ENCODE measurements around the gene CCL19.
A peak's percentile ranks its signal among the peaks of the same experiment; 100 is the strongest.

The CCL19 gene

DNA sequence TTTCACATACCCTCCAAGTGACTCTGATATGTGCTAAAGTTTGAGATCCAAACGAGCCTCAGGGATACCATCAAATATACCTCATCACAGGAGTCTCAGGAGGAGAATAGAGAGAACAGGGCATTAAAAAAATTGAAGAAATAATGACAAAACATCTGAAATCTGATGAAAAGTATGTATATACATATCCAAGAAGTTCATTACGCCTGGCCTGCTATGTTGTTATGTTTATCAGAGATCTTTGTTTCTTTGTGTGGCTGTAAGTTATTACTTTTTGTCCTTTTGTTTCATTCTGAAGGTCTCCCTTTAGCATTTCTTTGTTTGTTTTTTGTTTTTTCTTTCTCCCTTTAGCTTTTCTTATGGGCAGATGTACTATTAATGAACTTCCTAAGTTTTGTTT is 2.5 kb upstream of the CCL19 start:
- DNase-seq = no peak

DNA sequence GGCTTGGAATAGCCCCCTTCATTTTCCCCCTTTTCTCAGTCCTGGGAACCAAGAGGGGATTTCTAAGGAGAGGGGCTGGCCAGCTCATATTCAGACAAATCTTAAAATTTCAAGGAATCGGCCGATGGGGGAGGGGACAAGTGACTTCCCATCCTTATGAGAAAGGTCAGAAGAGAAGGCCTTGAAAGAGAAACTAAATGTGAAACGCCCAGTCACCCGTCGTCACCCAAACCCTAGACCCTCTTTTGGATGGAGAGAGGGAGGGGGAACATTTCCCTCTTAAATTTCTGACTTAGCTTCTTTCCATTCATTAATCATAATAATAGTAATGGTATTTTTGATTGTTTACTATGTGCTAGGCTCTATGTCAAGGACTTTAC is 850 bp upstream of the CCL19 start:
- no peak for DNase-seq

DNA sequence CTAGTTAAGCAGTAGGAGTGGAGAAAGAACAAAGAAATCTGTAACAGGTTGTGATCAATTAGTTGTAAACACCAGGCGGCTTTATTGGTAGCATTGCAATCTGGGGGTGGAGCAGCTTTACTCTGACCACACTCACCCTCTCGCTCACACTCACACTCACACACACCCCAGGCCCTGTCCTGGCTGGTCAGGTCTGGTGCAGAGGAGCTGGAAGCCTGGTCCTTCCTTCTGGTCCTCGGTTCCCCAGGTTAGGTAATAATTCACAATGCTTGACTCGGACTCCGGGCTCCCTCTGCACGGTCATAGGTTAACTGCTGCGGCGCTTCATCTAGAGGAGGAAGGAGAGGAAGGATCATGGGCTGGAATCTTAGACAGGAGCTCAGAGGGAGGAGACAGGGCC is 1.6 kb downstream of the CCL19 start:
- DNase-seq = no peak

DNA sequence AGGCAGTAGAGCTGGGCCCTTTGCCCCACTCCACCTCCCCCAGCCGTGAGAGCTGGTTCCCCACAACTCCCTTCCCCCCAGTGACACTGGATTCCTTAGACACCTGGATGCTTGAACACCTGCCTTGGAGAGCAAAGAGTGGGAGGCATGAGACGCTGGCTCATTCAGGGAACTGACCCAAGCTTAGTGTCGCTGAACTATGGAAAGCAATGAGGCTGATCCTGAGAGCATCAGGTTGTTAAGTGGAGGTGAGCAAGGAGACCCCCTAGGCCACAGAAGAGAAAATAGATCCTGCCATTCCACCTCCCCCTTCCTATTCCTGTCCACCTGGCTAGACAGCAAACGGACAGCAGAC is 2.0 kb downstream of the CCL19 start:
- DNase-seq = no peak

DNA sequence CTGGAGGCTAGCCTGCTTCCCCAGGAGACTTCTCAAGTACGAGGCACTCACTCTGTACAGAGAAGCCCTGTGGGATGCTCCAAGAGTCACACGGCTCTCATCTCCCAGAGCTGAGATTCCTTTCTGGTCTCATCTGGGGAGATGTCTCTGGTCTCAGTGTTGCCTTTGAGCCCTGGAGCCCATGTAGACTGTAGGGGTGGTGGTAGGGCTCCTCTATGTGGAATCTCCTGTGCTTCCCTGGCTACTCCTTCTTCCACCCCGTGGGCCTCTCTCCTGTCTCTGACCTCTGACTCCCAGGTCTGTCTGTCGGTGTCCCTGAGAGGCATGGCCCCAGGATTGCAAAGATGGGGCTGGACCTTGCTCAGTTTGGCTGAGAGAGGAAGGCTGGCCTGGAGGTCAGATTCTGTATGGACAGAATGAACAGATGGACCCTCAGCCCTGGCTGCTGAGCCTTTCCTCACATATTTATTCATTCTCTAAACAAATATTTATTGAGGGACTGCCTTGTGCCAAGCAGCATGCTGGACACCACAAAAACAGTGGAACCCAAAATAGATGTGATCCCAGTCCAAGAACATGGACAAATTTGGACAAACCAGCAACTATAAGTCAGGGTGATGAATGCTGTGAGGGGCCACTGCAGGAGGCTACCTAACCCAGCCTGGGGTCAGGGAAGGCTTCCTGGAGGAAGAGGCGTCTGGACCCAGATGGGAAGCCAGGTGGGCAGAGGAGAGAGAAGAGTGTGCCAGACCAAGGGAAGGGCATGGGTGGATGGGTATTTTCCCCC is 2.6 kb downstream of the CCL19 start:
- no peak for DNase-seq

DNA sequence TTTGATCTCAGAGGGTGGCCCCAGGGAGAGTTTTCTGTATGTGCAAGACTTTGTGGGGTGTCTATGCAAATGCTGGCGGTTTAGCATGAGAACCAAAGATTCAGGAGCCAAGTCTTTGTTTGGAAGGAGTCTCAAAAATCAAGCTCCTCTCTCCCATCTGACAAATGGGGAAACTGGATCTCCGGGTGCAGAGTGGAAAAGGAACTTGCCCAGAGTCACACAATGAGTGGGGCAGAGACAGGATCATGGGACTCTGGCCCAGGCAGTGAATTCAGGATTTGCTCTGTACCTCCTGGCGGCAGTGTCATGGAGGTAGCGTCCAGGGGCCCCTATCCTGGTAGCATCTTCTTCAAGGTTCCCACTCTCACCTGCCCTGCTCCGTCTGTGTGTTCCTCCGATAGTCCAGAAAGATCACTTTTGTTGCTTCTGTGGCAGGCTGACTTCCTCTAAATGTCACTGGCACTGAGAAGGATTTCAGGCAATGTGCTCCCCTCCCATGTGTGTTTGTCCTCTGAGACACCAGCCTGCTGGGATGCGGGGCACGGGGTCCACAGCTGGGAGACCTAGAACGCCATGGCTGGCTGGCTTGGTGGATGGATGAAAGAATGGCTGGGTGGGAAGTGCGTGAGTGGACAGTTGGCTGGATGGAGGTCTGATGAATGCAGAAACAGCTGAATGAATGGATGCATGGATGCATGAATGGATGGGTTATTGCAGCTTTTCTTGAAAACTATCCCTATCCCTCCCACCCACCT is 3.6 kb downstream of the CCL19 start:
- no peak for DNase-seq

DNA sequence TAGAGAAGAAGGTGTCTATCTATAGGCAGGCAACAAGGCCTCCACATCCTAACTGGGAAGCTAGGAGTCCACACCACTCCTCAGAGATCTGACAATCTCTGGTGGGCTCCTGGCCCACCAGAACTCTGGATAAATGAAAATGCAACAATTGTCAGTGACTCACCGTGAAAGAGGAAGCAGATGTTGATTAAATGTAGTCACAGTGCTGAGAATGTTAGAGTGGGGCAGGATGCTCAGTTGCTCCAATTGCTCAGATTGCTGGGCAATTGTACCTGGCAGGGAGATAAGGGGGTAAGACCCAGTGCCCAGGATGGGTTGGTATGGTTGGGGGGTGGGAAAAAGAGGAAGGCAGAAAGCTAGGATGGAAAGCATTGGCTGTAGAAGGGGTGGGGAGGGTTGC is 4.3 kb downstream of the CCL19 start:
- DNase-seq = no peak

DNA sequence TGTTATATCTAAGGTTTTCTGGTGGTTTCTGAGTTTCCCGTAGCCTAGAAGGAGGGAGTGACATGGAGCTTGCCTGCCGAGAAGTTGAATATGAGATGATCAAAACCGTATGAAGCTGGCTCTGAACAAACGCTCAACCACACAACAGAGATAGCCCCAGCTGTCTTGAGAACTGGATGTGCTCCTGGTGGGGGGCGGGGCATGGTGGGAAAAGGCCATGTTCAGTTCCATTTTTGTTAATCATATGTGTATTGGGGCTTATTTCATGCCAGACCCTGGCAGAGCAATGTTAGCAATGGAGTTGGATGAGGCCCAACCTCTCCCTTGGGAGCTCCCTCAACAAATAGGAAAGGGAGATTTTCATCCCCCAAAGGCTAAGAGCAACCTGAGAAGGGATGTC is 4.8 kb downstream of the CCL19 start:
- DNase-seq = no peak

DNA sequence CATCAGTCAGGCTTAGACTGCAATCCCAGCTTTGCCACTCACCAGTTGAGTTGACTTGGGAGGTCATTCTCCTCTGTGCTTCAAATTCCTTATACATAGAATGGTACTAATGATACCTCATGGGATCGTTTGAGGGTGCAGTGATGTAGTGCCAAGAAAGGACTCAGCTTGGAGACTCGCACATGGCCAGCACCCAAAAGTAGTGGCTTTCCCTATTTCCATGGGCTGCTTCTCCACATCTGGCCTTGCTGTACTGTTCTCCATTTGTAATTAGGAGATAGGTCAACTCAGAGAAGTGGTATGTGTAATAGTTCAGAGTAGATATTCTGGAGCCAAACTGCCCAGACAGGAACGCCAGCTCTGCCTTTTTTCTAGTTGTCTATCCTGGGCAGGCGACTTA is 5.5 kb downstream of the CCL19 start:
- DNase-seq = no peak

DNA sequence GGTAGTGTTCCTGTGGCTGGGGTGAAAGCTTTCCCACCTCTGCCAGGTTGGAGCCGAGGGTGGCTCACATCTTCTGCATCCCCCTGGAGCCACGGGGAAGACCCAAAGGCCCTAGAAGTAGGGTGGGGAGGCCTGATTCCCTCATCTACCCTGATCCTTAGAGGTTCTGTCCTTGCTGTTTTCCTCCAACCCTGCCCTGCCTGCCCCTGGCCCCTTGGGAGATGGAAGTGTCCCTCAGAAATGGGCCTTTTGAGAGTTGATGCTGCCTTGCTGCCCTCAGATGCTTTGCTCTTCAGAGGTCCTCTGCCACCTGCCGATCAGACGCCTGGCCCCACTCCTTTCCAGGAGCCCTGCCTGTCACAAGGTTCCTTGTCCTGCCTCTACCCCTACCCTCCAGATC is 6.3 kb downstream of the CCL19 start:
- DNase-seq = no peak

DNA sequence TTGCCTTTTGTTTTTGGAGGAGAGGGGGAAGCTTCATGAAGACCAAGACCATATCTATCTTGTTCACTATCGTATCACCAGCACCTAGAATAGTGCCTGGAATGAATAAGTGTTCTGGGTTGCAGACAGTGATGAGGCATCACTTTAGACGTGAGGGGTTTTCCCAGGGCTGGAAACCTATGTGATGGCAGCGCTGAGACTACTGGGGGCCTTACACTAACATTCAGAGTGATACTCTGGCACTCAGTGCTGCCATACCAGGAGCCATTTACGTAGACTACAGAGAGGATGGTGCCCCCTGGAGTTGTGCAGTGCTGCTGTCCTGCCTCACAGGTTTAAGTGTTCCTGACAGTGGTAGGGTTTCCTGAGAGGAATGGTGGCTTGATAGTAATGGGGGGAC is 6.9 kb downstream of the CCL19 start:
- DNase-seq = no peak

DNA sequence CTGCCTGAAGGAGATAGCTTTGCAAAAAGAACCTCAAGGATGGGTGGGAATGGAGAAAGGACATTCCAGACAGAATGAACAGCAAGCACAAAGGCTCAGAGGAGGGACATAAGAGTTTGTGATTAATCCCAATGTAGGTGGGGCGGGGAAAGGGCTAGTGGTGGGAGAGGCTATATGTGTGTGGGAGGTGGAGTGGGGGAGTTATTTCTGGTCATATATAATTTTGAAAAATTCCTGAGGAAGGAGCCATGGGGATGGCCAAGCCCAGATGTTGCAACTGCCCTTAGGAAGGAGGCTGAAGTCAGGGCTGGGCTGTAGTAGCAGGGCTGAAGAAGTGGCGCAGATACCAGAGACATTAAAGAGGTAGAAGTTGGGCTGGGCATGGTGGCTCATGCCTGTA is 15.2 kb downstream of the CCL19 start:
- no peak for DNase-seq

DNA sequence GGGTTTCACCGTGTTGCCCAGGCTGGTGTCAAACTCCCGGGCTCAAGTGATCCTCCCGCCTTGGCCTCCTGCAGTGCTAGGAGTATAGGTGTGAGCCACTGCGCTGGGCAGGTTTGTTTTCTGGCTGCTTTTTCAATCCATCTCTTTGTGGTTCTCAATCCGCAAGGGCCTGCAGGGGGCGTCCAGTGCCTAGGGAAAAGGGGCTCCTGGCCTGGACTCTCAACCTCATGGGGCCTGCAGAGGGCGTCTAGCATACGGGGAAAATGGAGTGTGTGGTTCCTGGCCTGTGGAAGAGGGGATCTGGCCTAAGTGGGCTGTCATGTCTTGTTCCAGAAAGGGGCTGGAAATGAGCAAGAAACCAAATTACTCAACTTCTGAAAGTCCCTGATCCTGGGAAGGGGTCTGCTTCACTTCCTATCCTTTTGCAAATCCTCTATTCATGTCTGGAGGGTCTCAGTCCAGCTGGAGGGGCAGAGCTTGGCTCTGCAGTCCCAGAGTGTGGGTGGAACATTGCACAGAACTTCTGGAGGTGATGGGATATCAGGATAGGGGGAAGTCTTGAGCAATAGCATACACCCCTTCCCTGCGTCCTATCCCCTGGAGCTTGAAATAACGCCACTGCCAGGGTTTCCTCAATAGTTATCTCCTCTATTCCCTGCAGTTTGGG is 15.9 kb downstream of the CCL19 start:
- DNase-seq = peak; percentile 83

DNA sequence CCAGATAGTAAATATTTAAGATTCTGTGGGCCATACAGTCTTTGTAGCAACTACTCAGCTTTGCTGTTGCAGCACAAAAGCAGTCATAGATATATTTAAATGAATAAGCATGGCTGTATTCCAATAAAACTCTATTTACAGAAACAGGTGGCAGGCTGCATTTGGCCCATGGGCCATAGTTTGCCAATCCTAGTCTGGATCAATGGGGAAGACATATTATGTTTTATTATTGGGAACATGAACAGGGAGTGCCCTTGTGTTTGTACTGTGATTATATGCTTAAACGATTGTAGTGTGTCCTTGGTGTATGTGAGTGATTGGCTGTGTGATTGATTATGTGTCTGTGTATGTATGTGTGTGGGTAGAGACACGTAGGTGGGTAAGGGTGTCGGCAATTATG is 16.6 kb downstream of the CCL19 start:
- DNase-seq = no peak

DNA sequence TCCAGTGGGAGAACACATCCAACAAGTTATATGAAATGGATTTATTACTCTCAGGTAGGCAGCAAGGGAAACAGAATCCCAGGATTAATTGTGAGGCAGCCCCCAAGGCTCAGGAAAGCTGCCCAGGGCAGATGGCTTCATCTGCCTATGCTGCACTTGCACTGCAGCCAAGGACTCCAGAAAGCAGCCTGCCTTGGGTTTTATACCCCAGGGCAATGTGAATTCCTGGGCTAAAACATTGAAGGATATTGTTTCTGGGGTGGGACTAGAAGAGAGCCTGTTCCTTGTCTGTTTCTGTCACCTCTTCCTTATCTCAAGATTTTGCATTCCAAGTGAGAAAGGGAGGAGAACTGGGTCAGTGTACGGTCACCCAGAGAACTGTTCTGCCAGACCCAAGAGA is 19.8 kb downstream of the CCL19 start:
- no peak for DNase-seq

DNA sequence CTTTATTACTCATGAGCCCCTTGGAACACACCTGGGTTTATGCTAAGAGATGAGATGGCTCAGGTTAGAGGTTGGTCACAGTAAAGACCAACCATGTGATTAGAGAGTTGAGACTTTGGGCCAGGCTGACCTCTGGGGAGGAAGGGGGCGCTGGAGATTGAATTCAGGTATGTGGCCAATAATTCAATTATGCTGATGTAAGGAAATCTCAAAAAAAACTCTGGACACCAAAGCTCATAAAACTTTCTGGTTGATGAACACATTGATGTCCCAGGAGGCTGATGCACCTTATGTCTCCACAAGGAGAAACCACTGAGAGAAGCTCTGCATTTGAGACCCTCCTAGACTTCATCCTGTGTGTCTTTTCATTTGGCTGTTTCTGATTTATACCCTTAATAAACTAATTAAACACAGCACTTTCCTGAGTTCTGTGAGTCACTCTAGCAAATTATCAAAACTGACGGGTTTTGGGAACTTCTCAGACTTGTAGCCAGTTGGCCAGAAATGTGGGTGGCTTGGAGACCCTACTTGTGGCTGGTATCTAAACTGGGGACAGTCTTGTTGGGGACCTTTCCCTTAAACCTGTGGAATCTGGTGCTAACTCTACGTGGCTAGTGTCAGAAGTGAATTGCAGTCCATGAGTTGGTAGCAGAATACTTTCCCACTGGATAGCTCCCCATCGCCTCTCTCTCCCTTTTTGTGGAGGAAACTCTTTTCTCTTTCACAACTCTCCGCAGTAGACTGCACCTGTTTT is 21.1 kb downstream of the CCL19 start:
- no peak for DNase-seq

DNA sequence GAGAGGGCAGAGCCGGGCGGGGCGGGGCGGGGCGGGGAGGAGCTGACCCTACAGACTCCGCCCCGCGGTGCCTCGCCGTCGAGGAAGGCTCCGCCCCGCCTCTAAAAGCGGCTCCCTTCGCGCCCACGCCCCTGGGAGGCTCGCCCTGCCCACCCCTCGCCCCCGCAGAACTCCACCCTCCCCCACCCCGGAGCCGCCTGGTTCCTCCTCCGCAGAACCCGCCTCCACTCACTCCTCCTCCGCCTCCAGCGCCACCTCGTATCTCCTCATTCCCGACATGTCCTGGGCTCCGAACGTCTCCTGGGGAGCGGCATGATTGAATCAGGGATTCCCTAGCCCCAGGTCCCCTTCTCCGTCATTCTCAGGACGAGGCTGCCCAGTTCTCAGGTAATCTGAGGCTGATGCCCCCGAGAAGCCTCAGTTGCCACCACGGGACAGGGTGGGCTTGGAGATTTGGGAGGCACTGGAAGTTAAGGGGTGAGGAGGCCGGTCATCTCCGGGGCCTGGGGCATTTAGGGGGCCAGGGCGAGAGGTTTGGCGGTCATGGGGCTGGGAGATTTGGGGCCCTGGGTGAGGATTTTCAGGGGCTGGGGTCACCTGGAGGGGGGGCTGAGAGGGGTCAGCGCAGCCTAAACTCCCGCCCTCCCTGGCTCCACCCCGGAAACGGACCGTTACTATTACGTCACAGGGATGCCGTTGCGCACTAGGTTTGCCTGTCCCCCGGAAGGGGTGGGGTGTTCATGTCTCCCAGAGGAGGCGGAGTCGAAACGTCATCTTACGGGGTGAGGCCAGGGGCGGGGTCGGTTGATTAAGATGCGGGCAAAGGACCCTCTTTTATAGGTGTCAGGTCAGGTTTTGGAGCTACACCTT is 25.5 kb downstream of the CCL19 start:
- DNase-seq = peak; percentile 90

DNA sequence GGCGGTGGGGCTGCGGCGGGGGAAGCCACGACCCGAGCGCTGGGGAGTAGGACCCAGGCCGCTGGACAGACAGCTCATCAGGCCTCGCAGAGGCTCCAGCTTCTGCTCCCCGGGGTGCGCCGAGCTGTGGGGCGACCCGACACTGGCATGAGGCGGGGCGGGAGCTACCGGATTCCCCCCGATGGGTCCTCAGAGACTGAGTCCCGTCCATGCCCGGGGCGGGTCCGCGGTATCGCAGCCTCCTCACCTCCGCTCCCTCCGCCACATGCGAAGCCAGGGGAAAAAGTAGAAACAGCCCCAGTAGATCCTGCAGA is 26.1 kb downstream of the CCL19 start:
- DNase-seq = no peak

DNA sequence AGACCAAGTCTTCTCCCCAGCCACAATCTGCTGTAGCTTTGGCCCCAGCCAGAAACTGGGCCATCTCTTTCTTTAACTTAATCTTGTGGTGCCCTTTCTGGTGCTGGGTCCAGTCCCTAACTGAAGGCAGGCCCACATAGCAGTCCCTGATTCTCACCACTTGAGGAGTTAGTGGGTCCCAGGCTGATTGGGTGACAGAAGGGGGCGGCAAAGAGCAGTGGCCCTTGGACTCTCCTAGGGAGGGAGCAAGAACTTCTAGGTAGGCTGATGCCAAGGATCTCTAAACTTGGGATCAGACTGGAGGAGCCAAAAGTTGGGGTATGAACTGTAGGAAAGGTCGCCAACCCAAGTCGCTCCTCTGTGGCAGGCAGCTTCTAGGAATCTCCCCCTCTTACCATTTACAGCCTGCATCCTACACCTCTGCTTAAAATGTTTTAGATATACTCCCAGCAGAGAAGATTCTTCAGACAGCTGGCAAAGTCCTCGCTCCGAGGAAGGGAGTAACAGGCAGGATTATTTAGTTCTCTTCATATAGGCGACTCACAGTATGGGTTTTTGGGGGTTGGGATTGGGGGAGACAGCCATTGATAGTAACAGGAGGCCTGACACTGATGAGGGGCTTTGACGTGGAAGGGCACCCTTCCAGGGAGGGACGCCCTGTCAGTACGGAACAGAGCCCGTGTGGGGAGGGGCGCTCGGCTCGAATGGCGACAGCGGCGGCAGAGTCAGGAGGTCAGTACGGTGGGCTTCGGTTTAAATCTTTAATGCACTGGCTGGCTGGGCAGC is 26.6 kb downstream of the CCL19 start:
- DNase-seq = peak; percentile 80

DNA sequence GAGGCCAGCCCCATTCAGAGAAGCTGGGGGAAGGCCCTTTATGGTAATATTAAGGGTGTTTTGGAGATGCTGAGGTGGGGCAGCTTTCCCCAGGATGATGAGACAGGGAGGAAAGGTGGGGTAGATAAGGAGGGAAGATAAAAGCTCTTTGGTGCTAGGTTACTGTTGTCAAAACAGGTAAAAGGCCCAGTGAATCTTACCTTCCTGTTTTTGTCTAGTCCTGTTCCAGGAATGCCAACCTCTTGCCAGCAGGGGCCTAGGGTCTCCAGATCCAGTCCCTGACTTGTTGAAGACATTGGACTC is 27.8 kb downstream of the CCL19 start:
- DNase-seq = no peak

DNA sequence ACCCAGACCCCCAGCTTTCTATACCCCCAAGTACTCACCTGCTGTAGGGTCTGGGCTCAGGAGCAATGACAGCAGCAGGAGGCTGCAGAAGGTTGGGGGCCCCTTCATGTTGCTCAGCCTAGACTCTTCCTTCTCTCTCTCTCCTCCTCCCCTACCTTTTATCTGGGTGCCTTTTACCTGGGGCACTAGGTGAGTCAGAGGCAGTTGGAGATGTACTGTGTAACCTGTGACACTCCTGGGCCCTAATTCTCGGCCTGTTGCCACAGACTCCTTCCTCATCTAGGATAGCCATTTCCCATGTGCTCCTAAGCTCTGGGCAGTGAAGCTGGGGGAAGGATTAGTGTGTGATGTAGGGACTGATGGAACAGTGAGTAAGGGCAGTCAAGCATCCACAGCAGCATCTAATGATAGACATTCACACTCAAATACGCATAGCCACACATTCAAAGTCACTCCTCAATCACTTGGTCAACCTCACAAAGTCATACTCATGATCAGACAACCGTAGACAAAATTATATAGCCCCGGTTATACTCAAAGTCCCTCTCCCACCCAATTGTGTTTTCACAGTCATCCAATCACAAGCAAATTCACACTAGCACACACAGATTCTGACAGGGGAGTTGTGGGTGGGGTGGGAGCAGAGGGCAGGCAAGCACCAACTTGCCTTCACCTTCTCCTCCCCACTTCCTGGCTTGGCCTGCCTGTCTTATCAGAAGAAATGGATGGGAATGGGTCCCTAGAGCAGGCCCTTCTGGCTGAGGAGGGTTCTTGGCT is 28.4 kb downstream of the CCL19 start, which contains the start of gene CCL27:
TSS of gene CCL27 (minus strand) at position 132 of the 777 bp plus-strand sequence. CDS start at position 108, 24 bp downstream.
- DNase-seq = no peak

All from RPMI8226 (cell line).